Kidney (tissue), 14 donors: ENCODE data around the gene RSPH1. TPM values are rescaled to one million over a fixed set of nuclear protein-coding genes. Genes with fewer than 3 reads are reported as not detected.

ENCODE experiments used
- DNase-seq, 5 donors: peaks; one replicate each; pipeline ENCODE4 v3.0.0-alpha.2; 2013 to 2020
- FAIRE-seq: peaks from 2 replicates; lab custom pipeline; 2012; peaks lifted over from hg19 to GRCh38; lab: Jason Lieb, UNC
- H3K27ac ChIP-seq, 2 donors: one replicate each; pipeline ENCODE4 v1.7.0; 2013; ENCODE audit warnings: low read depth in 2 of 2, low read length in 2 of 2, inconsistent platforms in 1 of 2
- H3K27me3 ChIP-seq: one replicate; pipeline ENCODE4 v1.7.1; 2013; ENCODE audit warnings: low read length, inconsistent platforms; ENCODE audit not compliant: control insufficient read depth, insufficient read depth
- H3K36me3 ChIP-seq, 3 donors: one replicate each; pipeline versions ENCODE4 v1.7.0 to v1.7.1; 2013; ENCODE audit warnings: low read length in 3 of 3, control low read depth in 1 of 3, inconsistent platforms in 1 of 3; ENCODE audit not compliant: insufficient read depth in 3 of 3, control insufficient read depth in 2 of 3
- H3K4me1 ChIP-seq, 3 donors: one replicate each; pipeline versions ENCODE4 v1.7.0 to v1.7.1; 2013; ENCODE audit warnings: low read length in 3 of 3, inconsistent platforms in 1 of 3, low read depth in 1 of 3; ENCODE audit not compliant: control insufficient read depth in 2 of 3, insufficient read depth in 2 of 3
- H3K4me3 ChIP-seq, 3 donors: one replicate each; pipeline versions ENCODE4 v1.7.0 to v1.8.1; 2013; ENCODE audit warnings: low read length in 3 of 3, control low read depth in 1 of 3, inconsistent platforms in 1 of 3
- H3K9ac ChIP-seq, 3 donors: one replicate each; pipeline versions ENCODE4 v1.7.0 to v1.7.1; 2013; ENCODE audit warnings: low read length in 3 of 3, control low read depth in 1 of 3, inconsistent platforms in 1 of 3
- H3K9me3 ChIP-seq, 3 donors: one replicate each; pipeline versions ENCODE4 v1.7.0 to v1.7.1; 2013; ENCODE audit warnings: low read length in 3 of 3, control low read depth in 1 of 3, inconsistent platforms in 1 of 3; ENCODE audit not compliant: control insufficient read depth in 2 of 3, insufficient read depth in 1 of 3
- intact Hi-C: fragments of 100-400 bp; cut with DNase I; formaldehyde crosslinking; loops from one replicate; pipeline ENCODE4 v1.11.1; 2022
- polyA plus RNA-seq: library from polyadenylated mRNA; stranded (reverse); fragments of 350-450 nt; fragmentation: Illumina TruSeq; extraction: RNeasy Lipid Tissue Mini Kit (QIAGEN cat#74804); gene quantifications from one replicate; pipeline ENCODE4 v1.2.3, GENCODE V29; 2014; ENCODE audit warnings: low read depth, low replicate concordance; ENCODE audit not compliant: insufficient read depth
- total RNA-seq: library from RNA; stranded (reverse); fragmentation: NEBNext Ultra II Directional; extraction: Animal tissue kit (Norgen Biotek cat#: 25700); gene quantifications from one replicate; pipeline ENCODE4 v1.2.1, GENCODE V29; 2021
- TF ChIP-seq, protein P1 (sequence below): IDR thresholded peaks from 3 replicates; pipeline ENCODE4 v1.5.1; 2012; ENCODE audit warnings: mild to moderate bottlenecking, moderate library complexity, borderline replicate concordance; ENCODE audit not compliant: insufficient read depth; ENCODE audit errors: extremely low read depth
- donor health status: control.
- donor health status: control.
- donor health status: control.
- donor health status: control.
- donor health status: control.
- donor health status: DM: yes; HTN: yes; CAD: no.
- donor health status: Normal renal cell carcinoma (clear cell type).

The RSPH1 gene
- total and polyA plus RNA-seq, 2 donors from 2014 or later = 12.0 to 13.0 TPM

DNA sequence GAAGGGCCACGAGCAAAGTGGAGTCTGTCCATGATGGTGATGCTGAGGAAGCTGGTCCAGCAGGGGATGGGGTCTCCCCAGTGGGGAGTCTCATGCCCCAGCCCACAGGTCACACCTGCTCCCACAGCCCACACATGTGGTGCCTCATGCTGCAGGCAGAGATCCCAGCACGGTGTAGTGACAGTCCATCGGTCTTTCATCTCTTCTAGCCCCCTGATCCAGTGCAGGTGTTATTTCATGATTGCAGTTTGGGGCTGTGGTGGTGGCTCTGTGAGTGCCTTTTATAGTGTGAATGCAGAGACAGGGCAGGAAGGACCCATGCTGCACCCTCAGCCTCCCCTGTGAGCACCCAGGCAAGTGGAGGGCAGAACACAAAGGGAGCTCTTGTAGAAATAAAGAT is 47.3 kb downstream of the RSPH1 start:
- no peaks in the 10 kb centered on the region for H3K9me3 ChIP-seq
- DNase-seq (peak in 1 of 5 donors; percentile 47), FAIRE-seq (no peak)
- no peak overlapping the region for H3K4me3 ChIP-seq
- H3K9ac ChIP-seq = no peak overlapping the region
- H3K4me1 ChIP-seq = no peaks in the 10 kb centered on the region
- no peak overlapping the region for H3K27ac ChIP-seq
- intact Hi-C loops = loop anchor here (10.0 kb wide), 1 partner anchor 114 kb away; no protein-coding TSS in a partner anchor
- H3K27me3 ChIP-seq = no peaks in the 10 kb centered on the region
- no peaks in the 10 kb centered on the region for H3K36me3 ChIP-seq
- TF ChIP-seq, protein P1, sequence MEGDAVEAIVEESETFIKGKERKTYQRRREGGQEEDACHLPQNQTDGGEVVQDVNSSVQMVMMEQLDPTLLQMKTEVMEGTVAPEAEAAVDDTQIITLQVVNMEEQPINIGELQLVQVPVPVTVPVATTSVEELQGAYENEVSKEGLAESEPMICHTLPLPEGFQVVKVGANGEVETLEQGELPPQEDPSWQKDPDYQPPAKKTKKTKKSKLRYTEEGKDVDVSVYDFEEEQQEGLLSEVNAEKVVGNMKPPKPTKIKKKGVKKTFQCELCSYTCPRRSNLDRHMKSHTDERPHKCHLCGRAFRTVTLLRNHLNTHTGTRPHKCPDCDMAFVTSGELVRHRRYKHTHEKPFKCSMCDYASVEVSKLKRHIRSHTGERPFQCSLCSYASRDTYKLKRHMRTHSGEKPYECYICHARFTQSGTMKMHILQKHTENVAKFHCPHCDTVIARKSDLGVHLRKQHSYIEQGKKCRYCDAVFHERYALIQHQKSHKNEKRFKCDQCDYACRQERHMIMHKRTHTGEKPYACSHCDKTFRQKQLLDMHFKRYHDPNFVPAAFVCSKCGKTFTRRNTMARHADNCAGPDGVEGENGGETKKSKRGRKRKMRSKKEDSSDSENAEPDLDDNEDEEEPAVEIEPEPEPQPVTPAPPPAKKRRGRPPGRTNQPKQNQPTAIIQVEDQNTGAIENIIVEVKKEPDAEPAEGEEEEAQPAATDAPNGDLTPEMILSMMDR = no peak

DNA sequence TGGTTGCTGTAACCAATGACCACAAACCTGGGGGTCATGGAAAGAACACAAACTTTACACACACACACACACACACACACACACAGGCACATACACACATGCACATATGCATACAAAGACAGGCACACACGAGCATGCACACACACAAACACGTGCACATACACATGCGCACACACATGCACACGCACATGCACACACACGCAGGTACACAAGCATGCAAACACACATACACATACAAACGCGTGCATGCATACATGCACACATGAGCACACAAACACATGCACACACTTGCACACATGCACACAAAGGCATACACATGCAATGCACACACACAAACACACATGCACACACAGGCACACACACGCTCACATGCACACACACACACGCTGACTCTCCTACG is 48.3 kb downstream of the RSPH1 start:
- no peaks in the 10 kb centered on the region for H3K27me3 ChIP-seq
- no peak overlapping the region for H3K4me3 ChIP-seq
- H3K4me1 ChIP-seq = no peaks in the 10 kb centered on the region
- no peaks in the 10 kb centered on the region for H3K36me3 ChIP-seq
- TF ChIP-seq, protein P1 = no peak
- no peak overlapping the region for H3K9ac ChIP-seq
- H3K9me3 ChIP-seq = no peaks in the 10 kb centered on the region
- intact Hi-C loops = loop anchor here (10.0 kb wide), 1 partner anchor 113 kb away; no protein-coding TSS in a partner anchor
- DNase-seq (no peak), FAIRE-seq (no peak)
- no peak overlapping the region for H3K27ac ChIP-seq

DNA sequence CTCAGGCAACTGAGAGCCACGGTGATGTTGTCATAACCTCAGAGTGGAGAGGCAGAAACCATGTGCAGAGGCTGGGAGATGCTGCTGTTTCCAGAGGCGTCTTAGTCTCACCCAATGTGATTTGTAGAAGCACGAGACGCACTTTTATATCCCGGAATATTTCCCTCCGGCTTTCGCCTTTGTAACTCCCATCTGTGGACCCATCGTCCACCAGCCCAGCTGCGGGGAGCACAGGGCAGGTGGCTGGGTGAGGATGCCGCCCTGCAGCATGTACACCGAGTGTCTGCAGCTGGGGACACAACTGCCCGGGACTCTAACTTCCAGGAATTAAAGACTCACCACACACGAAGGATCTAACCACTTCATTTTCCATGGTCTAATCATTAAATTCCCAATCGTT is 48.8 kb downstream of the RSPH1 start:
- H3K36me3 ChIP-seq = no peaks in the 10 kb centered on the region
- no peak overlapping the region for H3K27ac ChIP-seq
- no peak for DNase-seq
- H3K9me3 ChIP-seq = no peaks in the 10 kb centered on the region
- intact Hi-C loops = loop anchor here (10.0 kb wide), 1 partner anchor 112 kb away; no protein-coding TSS in a partner anchor
- no peaks in the 10 kb centered on the region for H3K27me3 ChIP-seq
- H3K4me1 ChIP-seq = no peaks in the 10 kb centered on the region
- no peak overlapping the region for H3K4me3 ChIP-seq
- TF ChIP-seq, protein P1 = no peak
- no peak for FAIRE-seq
- H3K9ac ChIP-seq = no peak overlapping the region

DNA sequence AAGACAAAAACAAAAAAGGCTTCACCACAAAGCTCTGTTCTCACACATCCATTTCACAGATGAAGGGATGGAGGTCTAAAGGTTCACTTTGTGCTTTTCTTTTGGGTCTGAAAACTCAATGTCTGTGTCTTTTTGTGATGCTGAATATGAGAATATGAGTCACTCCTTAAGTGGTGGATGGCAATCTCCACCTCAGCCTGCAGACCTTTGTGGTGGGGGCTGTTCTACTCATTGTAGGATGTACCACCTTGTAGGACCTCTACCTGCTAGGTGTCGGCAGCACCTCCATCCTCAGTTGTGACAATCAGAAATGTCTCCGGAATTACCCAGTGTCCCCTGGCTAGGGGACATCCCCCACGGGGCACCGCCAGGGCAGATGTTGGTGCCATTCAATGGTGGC is 49.5 kb downstream of the RSPH1 start:
- FAIRE-seq = no peak
- TF ChIP-seq, protein P1 = no peak
- Histone ChIP-seq H3K27ac (no peak overlapping the region), H3K9ac (no peak overlapping the region), H3K4me3 (no peak overlapping the region), H3K36me3 (no peaks in the 10 kb centered on the region), H3K4me1 (no peaks in the 10 kb centered on the region), H3K27me3 (no peaks in the 10 kb centered on the region), H3K9me3 (no peaks in the 10 kb centered on the region)
- intact Hi-C loops = loop anchor here (10.0 kb wide), 1 partner anchor 112 kb away; no protein-coding TSS in a partner anchor
- DNase-seq = no peak
